IPS DF 4.7 (cell line): ENCODE data around the gene SIGLEC15.
"Not testable (repeated sequence)": the region's sequence is repeated elsewhere in the genome, so short reads cannot be mapped to it uniquely, and the experiment has no call there.

ENCODE experiments used
- DNase-seq: peaks from one replicate; pipeline ENCODE4 v3.0.0-alpha.2; 2013; ENCODE audit warnings: low spot score; ENCODE audit errors: extremely low read depth

SIGLEC15 gene

GRCh38 chr18:45841765-45842442 is 16.4 kb downstream of the SIGLEC15 start:
- DNase-seq, result no peak

- DNase-seq, result no peak
Observed at GRCh38 chr18:45843019-45843418, 17.5 kb downstream of the SIGLEC15 start.

GRCh38 chr18:45844938-45845337 is 19.5 kb downstream of the SIGLEC15 start:
- no peak for DNase-seq

DNA sequence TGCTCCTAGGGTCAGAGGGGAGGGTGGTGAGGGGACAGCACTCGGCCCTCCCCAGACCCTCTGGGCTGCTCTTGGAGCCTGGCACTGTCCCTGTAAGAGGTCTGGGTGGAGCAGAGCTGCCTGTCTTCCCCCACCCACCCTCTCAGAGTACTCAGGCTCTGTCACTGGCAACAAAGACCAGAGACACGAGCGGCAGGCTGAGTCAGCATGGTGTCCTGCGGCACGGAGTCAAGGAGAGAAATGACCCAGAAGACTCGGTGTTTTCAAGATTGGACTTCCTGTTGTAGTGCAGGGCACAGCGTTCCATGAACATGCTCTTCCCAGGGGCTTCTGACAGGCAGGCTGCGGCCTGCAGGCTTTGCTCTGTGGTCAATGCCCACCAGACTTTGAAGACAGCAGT is 19.9 kb downstream of the SIGLEC15 start:
- DNase-seq, result no peak

- no peak for DNase-seq
Observed at GRCh38 chr18:45847119-45847518, 21.6 kb downstream of the SIGLEC15 start.

GRCh38 chr18:45848643-45849042 is 23.2 kb downstream of the SIGLEC15 start:
- not testable (repeated sequence) for DNase-seq

DNA sequence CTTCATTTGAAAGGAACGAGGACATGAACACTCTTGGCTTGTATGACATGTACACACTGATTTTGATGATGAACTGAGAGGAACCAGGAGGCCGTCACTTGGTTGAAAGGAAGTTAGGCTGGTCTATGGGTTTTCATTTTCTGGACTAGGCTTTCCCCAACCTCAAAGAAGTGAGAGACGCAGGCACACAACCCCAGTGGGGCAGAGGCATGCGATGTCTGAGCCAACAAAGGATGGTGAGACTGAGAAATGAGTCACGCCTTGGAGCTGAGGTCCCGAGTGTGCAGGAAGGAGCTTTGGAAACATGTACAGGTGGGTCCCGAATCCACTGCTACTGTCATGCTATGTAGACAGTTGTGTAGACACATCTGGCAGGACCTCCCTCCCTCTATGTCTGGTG is 24.1 kb downstream of the SIGLEC15 start:
- DNase-seq, result no peak

- no peak for DNase-seq
Observed at GRCh38 chr18:45850021-45850420, 24.5 kb downstream of the SIGLEC15 start.

DNA sequence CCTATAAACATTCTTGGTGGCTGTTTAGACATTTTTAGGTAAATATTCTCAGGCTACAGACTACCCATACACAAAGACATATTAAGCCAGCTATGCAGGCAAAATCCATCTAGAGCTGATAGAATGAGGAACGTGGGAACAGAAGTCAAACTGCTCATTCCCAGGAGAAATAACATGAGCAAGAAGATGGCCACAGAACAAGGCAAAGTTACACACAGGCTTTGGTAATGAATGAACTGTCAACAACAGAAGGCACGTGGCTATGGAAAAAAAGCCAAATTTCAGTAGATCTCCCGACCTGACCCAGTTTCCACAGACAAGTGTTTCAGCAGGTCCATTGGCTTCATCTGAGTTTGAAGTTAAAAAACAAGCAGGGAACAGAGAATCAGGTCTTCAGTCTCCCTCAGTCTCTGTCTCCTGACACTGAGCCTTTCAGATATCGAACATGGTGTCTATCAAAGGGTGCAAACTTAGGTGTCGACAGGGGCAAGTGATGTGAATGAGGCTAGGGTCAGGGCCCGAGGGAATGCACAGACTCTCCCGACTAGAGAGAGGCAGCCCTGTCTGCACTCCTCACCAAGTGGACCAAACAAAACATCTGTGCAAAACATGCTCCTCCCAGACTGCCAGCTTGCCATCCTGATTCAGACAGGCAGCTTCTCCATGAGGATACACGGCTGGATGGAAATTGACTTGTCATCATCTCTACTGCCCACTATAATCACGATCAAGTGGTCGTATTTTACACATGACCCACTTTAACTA is 25.9 kb downstream of the SIGLEC15 start:
- DNase-seq, result no peak

DNA sequence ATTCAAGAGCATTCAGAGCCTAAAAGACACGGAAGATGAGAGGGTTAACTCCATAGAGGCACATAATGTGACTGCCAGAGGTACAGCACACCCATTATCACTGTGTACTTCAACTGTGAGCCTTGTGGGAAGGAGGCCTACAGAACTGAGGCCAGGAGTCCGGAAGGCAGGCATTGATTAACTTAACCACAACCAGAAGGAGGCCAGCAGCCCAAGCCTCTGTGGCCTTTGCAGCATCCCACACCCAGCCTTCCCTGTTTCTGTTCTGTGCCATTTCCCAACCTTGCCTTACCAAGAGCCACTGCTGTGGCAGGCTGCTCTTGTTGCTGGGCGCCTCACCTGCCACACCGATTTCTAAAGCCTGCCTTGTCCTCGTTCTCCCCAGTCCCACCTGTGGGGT is 27.2 kb downstream of the SIGLEC15 start:
- DNase-seq, result no peak

DNA sequence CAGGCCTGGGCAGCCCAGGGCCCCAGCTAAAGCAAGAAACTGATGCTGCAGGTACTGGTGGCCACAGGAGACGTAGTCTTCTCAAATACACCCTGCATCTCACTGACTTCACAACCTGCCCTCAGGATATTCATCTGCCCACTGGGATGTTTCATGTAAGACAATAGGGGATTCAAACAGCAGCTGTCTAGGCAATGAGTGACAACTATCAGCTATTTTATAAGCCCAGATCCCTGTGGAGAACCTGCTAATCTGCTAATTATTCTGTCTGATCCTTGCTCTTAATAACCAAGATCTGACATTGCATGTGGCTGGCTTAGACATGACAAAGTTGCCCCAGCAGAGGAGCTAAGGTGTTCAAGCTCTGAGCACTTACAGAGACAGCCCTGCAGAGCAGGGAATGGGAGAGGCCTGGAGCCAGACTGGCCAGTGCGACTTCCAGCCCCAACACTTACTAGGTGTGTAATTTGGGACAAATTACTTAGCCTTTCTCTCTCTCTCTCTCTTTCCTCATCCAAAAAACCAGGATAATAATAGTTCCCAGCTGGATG is 28.6 kb downstream of the SIGLEC15 start:
- no peak for DNase-seq

- no peak for DNase-seq
Observed at GRCh38 chr18:45856531-45856930, 31.1 kb downstream of the SIGLEC15 start.

- no peak for DNase-seq
Observed at GRCh38 chr18:45859334-45859733, 33.9 kb downstream of the SIGLEC15 start.

DNA sequence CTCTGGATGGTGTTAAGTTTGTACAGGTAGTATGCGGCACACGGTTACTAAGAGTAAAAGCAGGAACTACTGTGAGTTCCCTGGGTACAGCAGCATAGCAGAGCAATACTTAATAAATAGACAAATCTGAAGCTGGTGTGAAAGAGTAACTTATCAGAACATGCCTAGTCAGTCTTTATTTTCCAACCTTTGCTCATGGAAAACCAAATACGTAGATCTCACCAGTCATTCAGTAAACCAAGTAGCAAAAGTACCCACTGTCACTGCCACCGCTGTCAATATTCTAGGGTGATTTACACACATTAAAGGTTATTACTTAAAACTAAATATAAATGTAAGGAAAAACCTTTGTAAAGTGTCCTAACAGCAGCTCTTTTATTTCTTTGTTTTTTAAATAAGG is 35.0 kb downstream of the SIGLEC15 start:
- DNase-seq, result no peak

- DNase-seq, result no peak
Observed at GRCh38 chr18:45860971-45861370, 35.5 kb downstream of the SIGLEC15 start.

DNA sequence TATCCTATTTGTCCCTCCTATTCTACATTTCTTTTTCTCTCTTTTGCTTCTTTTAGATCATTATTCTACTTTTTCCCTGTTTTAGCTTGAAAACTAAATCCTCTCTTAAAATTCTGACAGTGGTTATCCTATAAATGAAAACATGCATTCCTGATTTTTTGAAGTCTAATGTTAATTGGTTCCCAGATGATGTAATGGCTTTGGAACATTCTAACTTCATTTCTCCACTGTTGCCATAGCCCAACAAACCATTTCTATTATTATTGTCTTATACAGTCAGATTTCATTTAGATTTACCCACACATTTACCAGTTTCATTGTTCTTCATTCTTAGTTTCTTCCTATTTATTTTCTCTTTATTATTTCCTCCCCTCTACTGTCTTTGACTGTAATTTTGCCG is 36.5 kb downstream of the SIGLEC15 start:
- no peak for DNase-seq

DNA sequence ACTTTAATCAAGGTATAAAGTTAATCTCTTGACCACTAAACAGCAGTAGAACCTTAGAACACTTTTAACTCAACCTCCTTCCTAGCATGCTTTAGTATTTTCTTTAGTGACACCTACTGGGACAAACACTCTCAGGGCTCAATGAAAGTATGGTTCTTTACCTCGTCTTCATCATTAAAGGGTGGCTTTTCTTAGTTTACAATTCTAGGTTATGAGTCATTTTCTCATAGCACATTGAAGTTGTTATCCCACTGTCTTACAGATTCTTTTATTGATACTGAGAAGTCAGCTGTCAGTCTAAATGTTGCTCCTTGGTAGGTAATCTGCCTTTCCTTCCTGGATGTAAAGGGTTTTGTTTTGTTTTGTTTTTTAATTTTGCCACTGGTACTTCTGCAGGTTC is 38.0 kb downstream of the SIGLEC15 start:
- no peak for DNase-seq

GRCh38 chr18:45864081-45864480 is 38.6 kb downstream of the SIGLEC15 start:
- DNase-seq, result no peak

GRCh38 chr18:45865466-45865865 is 40.0 kb downstream of the SIGLEC15 start:
- DNase-seq, result no peak

- DNase-seq, result no peak
Observed at GRCh38 chr18:45870419-45870818, 44.9 kb downstream of the SIGLEC15 start.

DNA sequence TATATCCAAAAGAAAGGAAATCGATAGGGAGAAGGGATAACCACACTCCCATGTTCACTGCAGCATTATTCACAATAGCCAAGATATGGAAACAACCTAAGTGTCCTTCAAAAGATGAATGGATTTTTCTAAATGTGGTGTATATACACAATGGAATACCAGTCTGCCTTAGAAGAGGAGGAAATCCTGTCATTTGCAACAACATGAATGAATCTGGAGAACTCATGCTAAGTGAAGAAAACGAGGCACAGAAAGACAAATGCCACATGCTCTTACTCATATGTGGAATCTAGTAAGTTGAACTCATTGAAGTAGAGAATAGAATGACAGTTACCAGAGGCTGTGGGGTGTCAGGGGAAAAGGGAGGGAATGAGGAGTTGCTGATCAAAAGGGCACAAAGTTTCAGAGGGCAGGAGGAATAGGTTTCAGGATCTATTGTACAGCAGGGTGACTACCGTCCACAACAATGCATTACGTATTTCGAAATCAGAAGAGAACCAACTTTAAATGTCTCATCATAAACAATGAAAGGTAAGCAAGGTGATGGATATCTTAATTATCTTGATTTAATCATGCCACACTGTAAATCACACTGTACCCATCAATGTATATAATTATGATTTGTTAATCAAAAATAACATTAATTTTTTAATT is 46.1 kb downstream of the SIGLEC15 start:
- DNase-seq, result no peak

GRCh38 chr18:45874491-45875184 is 49.2 kb downstream of the SIGLEC15 start:
- no peak for DNase-seq
